Caco-2 (cell line): Measurements from ENCODE around the gene KCNT2. TPM values are rescaled to one million over a fixed set of nuclear protein-coding genes. Genes with fewer than 3 reads are reported as not detected.

Experiments used
- BruUV-seq: library from RNA; stranded (reverse); fragments of 400-500 nt; replicated peaks from 2 replicates; lab custom pipeline; 2021; lab: Mats Ljungman, UMichigan
- CTCF ChIA-PET: fragments of 300-600 bp; sonication (Branson Sonifier 250); formaldehyde crosslinking; loops from one replicate; lab custom pipeline; 2022; ENCODE audit warnings: antibody characterized with exemption; lab: Charles Lee
- POLR2A ChIA-PET: fragments of 300-600 bp; sonication (Branson Sonifier 250); formaldehyde crosslinking; loops from one replicate; lab custom pipeline; 2022; ENCODE audit warnings: antibody characterized with exemption; lab: Charles Lee
- DNase-seq, 2 experiments: peaks; one replicate each; pipeline versions ENCODE4 v3.0.0 to v3.0.0-alpha.2; 2020 to 2022
- H3K27me3 ChIP-seq: replicated peaks from 2 replicates; pipeline ENCODE4 v1.6.0; 2011; ENCODE audit warnings: low read length; ENCODE audit not compliant: control insufficient read depth, insufficient read depth
- H3K36me3 ChIP-seq: 2 replicates; pipeline ENCODE4 v1.5.1; 2011; ENCODE audit warnings: low read length; ENCODE audit not compliant: control insufficient read depth, insufficient read depth
- H3K4me1 ChIP-seq: fragments of 250-450 bp; sonication (Bioruptor Pico); 2 replicates; pipeline ENCODE4 v1.5.1; 2020; ENCODE audit warnings: mild to moderate bottlenecking
- H3K4me3 ChIP-seq: 2 replicates; pipeline ENCODE4 v1.5.1; 2011; ENCODE audit warnings: low read depth, mild to moderate bottlenecking, control low read depth, low read length
- H3K9me3 ChIP-seq: fragments of 250-450 bp; sonication (Bioruptor Pico); 2 replicates; pipeline ENCODE4 v1.5.1; 2020; ENCODE audit warnings: mild to moderate bottlenecking, moderate library complexity
- H3K27ac Mint-ChIP-seq: one replicate; pipeline ENCODE4 v1.8.0; 2022; ENCODE audit warnings: mixed read lengths; ENCODE audit not compliant: unreplicated experiment
- H3K27me3 Mint-ChIP-seq: one replicate; pipeline ENCODE4 v1.8.0; 2022; ENCODE audit warnings: mixed read lengths; ENCODE audit not compliant: insufficient read depth, unreplicated experiment
- H3K36me3 Mint-ChIP-seq: one replicate; pipeline ENCODE4 v1.8.0; 2022; ENCODE audit warnings: mild to moderate bottlenecking, mixed read lengths; ENCODE audit not compliant: insufficient read depth, unreplicated experiment
- H3K4me1 Mint-ChIP-seq: one replicate; pipeline ENCODE4 v1.8.0; 2022; ENCODE audit warnings: low read depth, mixed read lengths; ENCODE audit not compliant: unreplicated experiment
- H3K4me3 Mint-ChIP-seq: one replicate; pipeline ENCODE4 v1.8.0; 2022; ENCODE audit warnings: mild to moderate bottlenecking, moderate library complexity, mixed read lengths; ENCODE audit not compliant: unreplicated experiment
- H3K9me3 Mint-ChIP-seq: one replicate; pipeline ENCODE4 v1.8.0; 2022; ENCODE audit warnings: mixed read lengths; ENCODE audit not compliant: unreplicated experiment
- CTCF ChIP-seq, 2 experiments: fragments of 200-600 bp in 1 of 2; IDR thresholded peaks; 1 replicate in 1 of 2; 2 replicates in 1 of 2; pipeline versions ENCODE4 v1.5.1 to v1.8.0; 2011 to 2022; ENCODE audit warnings: antibody characterized with exemption in 1 of 2, control low read depth in 1 of 2, inconsistent platforms in 1 of 2, low read depth in 1 of 2, low read length in 1 of 2, mild to moderate bottlenecking in 1 of 2, moderate library complexity in 1 of 2; ENCODE audit not compliant: insufficient read depth in 1 of 2, severe bottlenecking in 1 of 2, unreplicated experiment in 1 of 2
- intact Hi-C: fragments of 100-400 bp; cut with micrococcal nuclease; formaldehyde crosslinking; loops from one replicate; pipeline ENCODE4 v1.10.0; 2022; ENCODE audit not compliant: unreplicated experiment
- total RNA-seq: library from RNA; stranded (reverse); gene quantifications from 2 replicates; pipeline ENCODE4 v1.2.3, GENCODE V29; 2022

Gene KCNT2
- total RNA-seq, 1 experiment from 2014 or later: not detected

GRCh38 chr1:196563768-196564167 is 44.5 kb downstream of the KCNT2 start:
- ChIA-PET POLR2A (no interaction called here), CTCF (no interaction called here)
- no TSS peak for BruUV-seq
- no peaks in the 10 kb centered on the region for H3K9me3 ChIP-seq
- H3K27me3 ChIP-seq: no peaks in the 10 kb centered on the region
- DNase-seq: no peak
- H3K27ac Mint-ChIP-seq: no peak overlapping the region
- H3K4me3 ChIP-seq: no peak overlapping the region
- H3K4me1 Mint-ChIP-seq: no peaks in the 10 kb centered on the region
- no peaks in the 10 kb centered on the region for H3K36me3 Mint-ChIP-seq
- no peak for TF ChIP-seq CTCF (IDR thresholded peaks at IDR 0.05; ENCODE audit: insufficient read depth in 1 of 2, low read depth in 1 of 2, low read length in 1 of 2, severe bottlenecking in 1 of 2, unreplicated experiment in 1 of 2)
- H3K4me1 ChIP-seq: no peaks in the 10 kb centered on the region
- intact Hi-C loops: no loop called here
- no peak overlapping the region for H3K4me3 Mint-ChIP-seq
- H3K27me3 Mint-ChIP-seq: no peaks in the 10 kb centered on the region
- no peaks in the 10 kb centered on the region for H3K36me3 ChIP-seq
- no peaks in the 10 kb centered on the region for H3K9me3 Mint-ChIP-seq

- no peaks in the 10 kb centered on the region for H3K27me3 Mint-ChIP-seq
- no peaks in the 10 kb centered on the region for H3K36me3 ChIP-seq
- no peak overlapping the region for H3K4me3 ChIP-seq
- H3K9me3 Mint-ChIP-seq: no peaks in the 10 kb centered on the region
- no peaks in the 10 kb centered on the region for H3K4me1 ChIP-seq
- POLR2A ChIA-PET: no interaction called here
- H3K9me3 ChIP-seq: no peaks in the 10 kb centered on the region
- H3K4me1 Mint-ChIP-seq: no peaks in the 10 kb centered on the region
- no peak for DNase-seq
- no peak for TF ChIP-seq CTCF (IDR thresholded peaks at IDR 0.05; ENCODE audit: insufficient read depth in 1 of 2, low read depth in 1 of 2, low read length in 1 of 2, severe bottlenecking in 1 of 2, unreplicated experiment in 1 of 2)
- CTCF ChIA-PET: no interaction called here
- no peaks in the 10 kb centered on the region for H3K36me3 Mint-ChIP-seq
- H3K27me3 ChIP-seq: no peaks in the 10 kb centered on the region
- no peak overlapping the region for H3K4me3 Mint-ChIP-seq
- intact Hi-C loops: no loop called here
- BruUV-seq: no TSS peak
- no peak overlapping the region for H3K27ac Mint-ChIP-seq
These were observed 48.9 kb downstream of the KCNT2 start for GRCh38 chr1:196559314-196559713.

- Histone ChIP-seq H3K4me3 (no peak overlapping the region), H3K36me3 (no peaks in the 10 kb centered on the region), H3K27me3 (no peaks in the 10 kb centered on the region), H3K9me3 (no peaks in the 10 kb centered on the region), H3K4me1 (no peaks in the 10 kb centered on the region)
- Mint-ChIP-seq H3K27me3 (no peaks in the 10 kb centered on the region), H3K4me3 (no peak overlapping the region), H3K27ac (no peak overlapping the region), H3K4me1 (no peaks in the 10 kb centered on the region), H3K9me3 (no peaks in the 10 kb centered on the region), H3K36me3 (no peaks in the 10 kb centered on the region)
- TF ChIP-seq CTCF (IDR thresholded peaks at IDR 0.05; ENCODE audit: insufficient read depth in 1 of 2, low read depth in 1 of 2, low read length in 1 of 2, severe bottlenecking in 1 of 2, unreplicated experiment in 1 of 2): no peak
- CTCF ChIA-PET: no interaction called here
- BruUV-seq: no TSS peak
- DNase-seq: no peak
- POLR2A ChIA-PET: no interaction called here
- intact Hi-C loops: no loop called here
These were observed 49.8 kb downstream of the KCNT2 start for GRCh38 chr1:196558411-196558810.
